DOHH2 (cell line): Measurements from ENCODE around the gene USP50.

Source experiments
- H3F3A ChIP-seq: fragments of 200-600 bp; sonication (generic), shearing (Covaris generic); 2 replicates; pipeline ENCODE4 v1.6.0; 2016; ENCODE audit warnings: antibody characterized with exemption, mild to moderate bottlenecking; ENCODE audit not compliant: control insufficient read depth, insufficient read depth
- H3K27ac ChIP-seq: fragments of 200-600 bp; sonication (generic); 2 replicates; pipeline ENCODE4 v1.5.1; 2014; ENCODE audit warnings: low read depth, mild to moderate bottlenecking, low read length, moderate library complexity
- H3K27me3 ChIP-seq: fragments of 200-600 bp; sonication (generic); 2 replicates; pipeline ENCODE4 v1.6.1; 2014; ENCODE audit warnings: mild to moderate bottlenecking, low read length, mixed read lengths; ENCODE audit not compliant: control insufficient read depth
- H3K36me3 ChIP-seq: fragments of 200-600 bp; sonication (generic); 2 replicates; pipeline ENCODE4 v1.6.1; 2014; ENCODE audit warnings: mild to moderate bottlenecking, low read length, moderate library complexity, mixed read lengths; ENCODE audit not compliant: control insufficient read depth
- H3K4me1 ChIP-seq: fragments of 200-600 bp; sonication (generic); 2 replicates; pipeline ENCODE4 v1.6.1; 2014; ENCODE audit warnings: mild to moderate bottlenecking, low read length, mixed read lengths; ENCODE audit not compliant: control insufficient read depth
- H3K4me2 ChIP-seq: fragments of 200-600 bp; sonication (generic); 2 replicates; pipeline ENCODE4 v1.6.0; 2014; ENCODE audit warnings: mild to moderate bottlenecking, low read length, moderate library complexity
- H3K4me3 ChIP-seq: fragments of 200-600 bp; sonication (generic); 2 replicates; pipeline ENCODE4 v1.5.1; 2014; ENCODE audit warnings: mild to moderate bottlenecking, low read length, mixed read lengths
- H3K79me2 ChIP-seq: fragments of 200-600 bp; sonication (generic); 2 replicates; pipeline ENCODE4 v1.6.1; 2014; ENCODE audit warnings: mild to moderate bottlenecking, low read length, mixed read lengths; ENCODE audit not compliant: control insufficient read depth
- H3K9me2 ChIP-seq: fragments of 200-600 bp; sonication (generic); replicated peaks from 2 replicates; pipeline ENCODE4 v1.6.1; 2014; ENCODE audit warnings: mild to moderate bottlenecking, low read length, mixed read lengths; ENCODE audit not compliant: control insufficient read depth
- H3K9me3 ChIP-seq: fragments of 200-600 bp; sonication (generic); 2 replicates; pipeline ENCODE4 v1.6.1; 2014; ENCODE audit warnings: antibody characterized with exemption, low read length, mixed read lengths; ENCODE audit not compliant: control insufficient read depth, insufficient read depth
- H4K20me1 ChIP-seq: fragments of 200-600 bp; sonication (generic); 2 replicates; pipeline ENCODE4 v1.6.0; 2014; ENCODE audit warnings: low read depth, mild to moderate bottlenecking, antibody characterized with exemption, low read length, moderate library complexity; ENCODE audit not compliant: control insufficient read depth, insufficient read depth
- EZH2phosphoT487 ChIP-seq: fragments of 200-600 bp; sonication (generic); IDR thresholded peaks from 2 replicates; pipeline ENCODE4 v1.6.1; 2017; ENCODE audit warnings: borderline replicate concordance, mild to moderate bottlenecking, antibody characterized with exemption, low read length, moderate library complexity, mixed read lengths
- TF ChIP-seq, protein P1 (sequence below): fragments of 200-600 bp; sonication (generic); IDR thresholded peaks from one replicate; pipeline ENCODE4 v1.5.1; 2014; ENCODE audit warnings: antibody characterized with exemption, mild to moderate bottlenecking, low read depth, low read length; ENCODE audit not compliant: poor library complexity, severe bottlenecking

The USP50 gene

DNA sequence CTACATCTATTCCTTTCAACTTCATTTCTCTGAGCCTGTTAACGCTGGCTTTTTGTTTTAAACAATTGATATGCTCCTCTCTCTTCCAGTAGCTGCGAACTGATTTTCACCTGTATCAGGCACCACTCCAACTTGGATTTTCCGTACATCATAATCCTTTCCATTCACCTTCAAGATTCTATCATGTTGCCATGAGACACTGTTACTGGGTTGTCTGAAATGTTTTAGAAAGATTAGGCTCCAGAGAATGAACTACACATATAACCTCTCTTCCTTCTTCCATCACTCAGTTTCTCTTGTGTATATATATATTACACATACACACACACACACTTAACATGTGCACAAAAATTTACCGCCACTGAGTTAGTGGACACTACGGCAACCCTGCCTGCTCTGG is at the start of gene USP50:
Gene USP50, minus strand, starts transcription at position 101 of the 400 bp plus-strand sequence. CDS start 141 bp downstream, outside the sequence.
- Histone ChIP-seq H4K20me1 (no peaks in the 10 kb centered on the region), H3K27me3 (peaks cover 4% of the 10 kb centered on the region), H3K27ac (no peak within 1 kb of the TSS), H3K79me2 (no peaks in the 10 kb centered on the region), H3K9me3 (no peaks in the 10 kb centered on the region), H3K9me2 (no peaks in the 10 kb centered on the region), H3K36me3 (no peaks in the 10 kb centered on the region), H3K4me3 (no peak within 1 kb of the TSS), H3K4me2 (no peak within 1 kb of the TSS), H3F3A (0 out of 2 replicates have a peak, but pooled peaks cover 5% of the 10 kb centered on the region), H3K4me1 (no peaks in the 10 kb centered on the region)
- TF ChIP-seq, protein P1, sequence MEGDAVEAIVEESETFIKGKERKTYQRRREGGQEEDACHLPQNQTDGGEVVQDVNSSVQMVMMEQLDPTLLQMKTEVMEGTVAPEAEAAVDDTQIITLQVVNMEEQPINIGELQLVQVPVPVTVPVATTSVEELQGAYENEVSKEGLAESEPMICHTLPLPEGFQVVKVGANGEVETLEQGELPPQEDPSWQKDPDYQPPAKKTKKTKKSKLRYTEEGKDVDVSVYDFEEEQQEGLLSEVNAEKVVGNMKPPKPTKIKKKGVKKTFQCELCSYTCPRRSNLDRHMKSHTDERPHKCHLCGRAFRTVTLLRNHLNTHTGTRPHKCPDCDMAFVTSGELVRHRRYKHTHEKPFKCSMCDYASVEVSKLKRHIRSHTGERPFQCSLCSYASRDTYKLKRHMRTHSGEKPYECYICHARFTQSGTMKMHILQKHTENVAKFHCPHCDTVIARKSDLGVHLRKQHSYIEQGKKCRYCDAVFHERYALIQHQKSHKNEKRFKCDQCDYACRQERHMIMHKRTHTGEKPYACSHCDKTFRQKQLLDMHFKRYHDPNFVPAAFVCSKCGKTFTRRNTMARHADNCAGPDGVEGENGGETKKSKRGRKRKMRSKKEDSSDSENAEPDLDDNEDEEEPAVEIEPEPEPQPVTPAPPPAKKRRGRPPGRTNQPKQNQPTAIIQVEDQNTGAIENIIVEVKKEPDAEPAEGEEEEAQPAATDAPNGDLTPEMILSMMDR = no peak
- TF ChIP-seq EZH2phosphoT487 = no peak

GRCh38 chr15:50594311-50594710 is 47.8 kb upstream of the USP50 start:
- H3K79me2 ChIP-seq = no peaks in the 10 kb centered on the region
- H3K36me3 ChIP-seq = peaks cover 86% of the 10 kb centered on the region
- no peak for TF ChIP-seq EZH2phosphoT487
- TF ChIP-seq, protein P1 = no peak
- no peak overlapping the region for H3K27ac ChIP-seq
- no peaks in the 10 kb centered on the region for H3K4me1 ChIP-seq
- H3F3A ChIP-seq = no peaks in the 10 kb centered on the region
- H3K9me2 ChIP-seq = no peaks in the 10 kb centered on the region
- H4K20me1 ChIP-seq = no peaks in the 10 kb centered on the region
- no peak overlapping the region for H3K4me2 ChIP-seq
- no peaks in the 10 kb centered on the region for H3K9me3 ChIP-seq
- no peak overlapping the region for H3K4me3 ChIP-seq
- no peaks in the 10 kb centered on the region for H3K27me3 ChIP-seq

DNA sequence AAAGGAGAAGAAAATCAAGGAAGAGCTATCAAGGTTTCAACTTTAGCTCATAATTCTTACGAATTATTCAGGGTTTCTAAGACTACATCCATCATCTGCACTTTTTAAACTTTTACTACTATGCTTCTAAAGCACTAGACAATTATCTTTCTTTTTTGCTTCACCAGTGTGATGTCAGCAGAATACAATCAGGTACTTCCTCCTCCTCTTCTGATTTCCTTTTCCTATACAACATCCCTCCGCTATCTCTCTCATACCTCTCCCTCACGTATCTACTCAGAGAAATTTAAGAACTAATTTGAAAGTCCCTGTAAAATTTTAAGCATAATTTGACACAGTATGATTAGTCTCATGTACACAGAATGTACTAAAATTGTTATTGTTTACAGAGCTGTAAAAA is 47.3 kb upstream of the USP50 start:
- Histone ChIP-seq H3K9me2 (no peaks in the 10 kb centered on the region), H3K4me2 (no peak overlapping the region), H3K27me3 (no peaks in the 10 kb centered on the region), H3K36me3 (peaks cover 86% of the 10 kb centered on the region), H3K4me3 (no peak overlapping the region), H4K20me1 (no peaks in the 10 kb centered on the region), H3F3A (no peaks in the 10 kb centered on the region), H3K4me1 (no peaks in the 10 kb centered on the region), H3K79me2 (no peaks in the 10 kb centered on the region), H3K9me3 (no peaks in the 10 kb centered on the region), H3K27ac (no peak overlapping the region)
- TF ChIP-seq, protein P1 = no peak
- no peak for TF ChIP-seq EZH2phosphoT487
